Stimulated activated CD8-positive, alpha-beta memory T cell treated with anti-CD3 and anti-CD28 coated beads, Interleukin-7, amount 100 ng/mL, for 4 hours (primary cell): ENCODE data around the gene DNAJC4.
A peak's percentile ranks its signal among the peaks of the same experiment; 100 is the strongest.
"Not testable (repeated sequence)": the region's sequence is repeated elsewhere in the genome, so short reads cannot be mapped to it uniquely, and the experiment has no call there.

Experiments used
- DNase-seq, 2 donors: peaks; one replicate each; pipeline ENCODE4 v3.0.0-alpha.2; 2020; ENCODE audit warnings: low read depth in 2 of 2

DNAJC4 gene

DNA sequence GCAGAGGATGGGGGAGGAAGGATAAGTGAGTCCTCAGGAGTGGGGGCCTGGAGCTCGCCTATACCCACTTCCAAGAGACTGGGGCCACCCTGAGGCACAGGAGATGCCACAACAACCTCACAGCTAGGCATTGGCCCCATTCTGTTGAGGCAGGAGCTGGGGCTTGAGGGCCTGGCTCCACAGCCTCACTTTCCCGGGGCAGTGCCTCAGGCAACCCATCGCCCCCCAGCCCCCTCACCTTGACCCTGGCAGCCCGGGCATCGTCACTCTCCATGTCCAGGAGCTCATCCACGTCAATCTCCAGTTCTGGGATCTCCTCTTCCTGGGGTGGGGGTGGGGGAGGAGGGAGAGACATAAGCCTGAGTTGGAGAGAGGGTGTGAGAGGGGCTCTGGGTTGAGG lies 14.6 kb downstream of the DNAJC4 start:
- no peak for DNase-seq

DNA sequence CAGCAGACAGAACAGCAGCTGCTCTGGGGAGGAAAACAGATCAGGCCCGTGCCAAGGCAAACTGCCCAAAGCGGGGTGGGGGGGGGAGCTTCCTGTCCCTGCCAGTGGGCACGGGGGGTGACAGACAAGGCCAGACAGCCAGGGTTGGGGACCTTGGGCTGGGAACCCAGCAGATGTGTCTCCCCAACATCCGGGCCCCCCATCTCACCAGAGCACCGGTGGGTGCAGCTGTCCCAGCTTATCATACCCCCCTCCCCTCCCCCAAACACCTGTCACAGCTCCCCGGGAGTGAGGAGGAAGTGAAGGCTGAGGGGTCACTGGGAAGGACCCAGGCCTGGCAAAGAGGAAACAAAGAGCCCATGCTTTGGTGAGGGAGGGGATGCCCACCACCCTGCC lies 15.1 kb downstream of the DNAJC4 start:
- DNase-seq, result peak in 1 of 2 donors; percentile 46

DNA sequence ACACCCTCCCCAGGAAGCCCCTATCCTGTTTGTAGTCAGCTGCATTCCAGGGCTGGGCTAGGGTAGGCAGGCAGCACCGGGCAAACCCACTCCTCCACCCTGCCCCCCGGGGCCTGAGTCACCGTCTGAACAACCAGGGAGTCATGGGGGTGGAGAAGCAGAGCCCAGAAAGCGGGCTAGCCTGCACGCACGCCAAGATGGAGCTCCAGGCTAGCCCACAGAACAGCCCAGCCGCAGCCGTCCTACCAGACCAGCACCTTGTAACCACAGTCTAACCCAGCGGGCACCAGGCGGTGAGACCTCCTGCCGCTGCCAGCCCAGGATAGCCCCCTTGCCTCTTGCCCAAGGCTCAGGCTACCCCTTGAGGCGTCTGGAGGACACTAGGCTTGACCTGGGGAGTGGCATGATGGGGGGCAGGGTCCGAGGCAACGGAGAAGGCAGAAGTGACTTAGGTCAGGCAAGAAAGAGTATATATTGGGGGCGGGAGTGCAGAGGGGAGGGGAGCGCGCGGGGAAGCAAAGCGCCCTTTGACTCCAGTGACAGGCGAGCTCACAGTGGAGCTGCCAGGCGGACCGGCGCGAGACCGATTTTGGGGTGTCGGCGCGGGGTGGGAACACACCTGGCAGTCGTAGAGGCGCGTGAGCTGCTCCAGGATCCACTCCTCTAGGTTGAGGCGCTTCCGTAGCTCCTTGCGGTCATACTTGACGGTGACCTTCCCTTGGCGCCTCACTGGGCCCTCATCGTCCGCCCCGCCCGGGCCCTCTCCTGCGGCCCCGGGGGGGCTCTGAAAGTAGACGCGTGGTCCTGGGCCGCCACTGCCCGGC lies 15.7 kb downstream of the DNAJC4 start:
- peak; percentile 79 to 84 for DNase-seq

DNA sequence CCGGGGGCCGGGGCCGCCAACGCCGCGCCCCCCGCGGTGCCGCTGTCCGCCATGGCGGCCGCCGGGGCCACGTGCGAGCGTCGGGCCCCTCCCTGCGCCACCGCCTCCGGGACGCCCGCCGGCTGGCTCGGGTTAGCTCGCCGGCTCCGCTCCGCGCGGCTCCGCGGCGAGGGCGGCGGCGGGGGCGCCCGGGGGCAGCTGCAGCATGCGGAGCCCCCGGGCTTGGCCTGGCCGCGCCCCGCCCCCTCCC lies 16.2 kb downstream of the DNAJC4 start:
- not testable (repeated sequence) for DNase-seq

DNA sequence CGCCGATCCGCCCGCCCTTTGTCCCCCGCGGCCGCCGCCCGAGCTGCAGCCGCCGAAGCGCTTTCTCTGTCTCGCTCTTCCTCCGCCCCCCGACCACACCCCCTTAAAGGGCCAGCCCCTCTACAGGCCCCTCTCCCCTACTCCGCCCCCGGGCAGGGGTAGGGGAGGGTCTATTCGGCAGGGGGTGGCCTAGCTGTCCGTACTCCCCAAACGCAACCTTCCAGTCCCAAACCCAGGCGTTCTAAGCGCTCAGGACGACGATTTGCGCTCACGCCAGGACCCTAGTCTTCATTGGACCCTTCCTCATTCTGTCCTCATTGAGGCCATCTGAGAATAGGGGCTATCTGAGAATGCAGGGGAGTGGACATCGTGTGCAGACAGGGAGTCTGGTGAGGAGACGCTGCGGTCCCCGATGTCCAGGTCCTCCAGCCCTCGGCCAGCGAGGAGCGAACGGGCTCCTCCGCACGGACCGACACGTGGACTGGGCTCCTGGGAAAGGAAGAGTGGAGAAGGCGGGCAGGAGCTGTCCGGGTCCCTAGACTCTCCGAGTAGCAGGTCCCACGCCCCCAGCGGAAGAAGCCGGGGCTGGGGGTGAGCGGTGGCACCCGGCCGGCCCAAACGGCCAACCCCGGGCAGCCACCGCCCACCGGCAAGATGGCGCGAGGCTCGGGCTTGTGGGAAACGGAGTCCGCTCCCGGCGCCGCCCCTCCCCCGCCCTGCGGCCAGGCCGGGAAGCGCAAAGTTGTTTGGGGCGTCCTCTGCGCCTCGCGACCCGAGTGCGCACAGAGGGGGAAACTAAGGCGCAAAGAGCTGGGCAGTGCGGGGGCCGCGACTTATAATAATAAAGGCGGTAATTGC lies 16.8 kb downstream of the DNAJC4 start, which contains the start of gene PPP1R14B:
TSS of gene PPP1R14B (minus strand) at position 73 of the 858 bp plus-strand sequence. CDS start 270 bp downstream, outside the sequence.
- peak; percentile 63 to 79 for DNase-seq

DNA sequence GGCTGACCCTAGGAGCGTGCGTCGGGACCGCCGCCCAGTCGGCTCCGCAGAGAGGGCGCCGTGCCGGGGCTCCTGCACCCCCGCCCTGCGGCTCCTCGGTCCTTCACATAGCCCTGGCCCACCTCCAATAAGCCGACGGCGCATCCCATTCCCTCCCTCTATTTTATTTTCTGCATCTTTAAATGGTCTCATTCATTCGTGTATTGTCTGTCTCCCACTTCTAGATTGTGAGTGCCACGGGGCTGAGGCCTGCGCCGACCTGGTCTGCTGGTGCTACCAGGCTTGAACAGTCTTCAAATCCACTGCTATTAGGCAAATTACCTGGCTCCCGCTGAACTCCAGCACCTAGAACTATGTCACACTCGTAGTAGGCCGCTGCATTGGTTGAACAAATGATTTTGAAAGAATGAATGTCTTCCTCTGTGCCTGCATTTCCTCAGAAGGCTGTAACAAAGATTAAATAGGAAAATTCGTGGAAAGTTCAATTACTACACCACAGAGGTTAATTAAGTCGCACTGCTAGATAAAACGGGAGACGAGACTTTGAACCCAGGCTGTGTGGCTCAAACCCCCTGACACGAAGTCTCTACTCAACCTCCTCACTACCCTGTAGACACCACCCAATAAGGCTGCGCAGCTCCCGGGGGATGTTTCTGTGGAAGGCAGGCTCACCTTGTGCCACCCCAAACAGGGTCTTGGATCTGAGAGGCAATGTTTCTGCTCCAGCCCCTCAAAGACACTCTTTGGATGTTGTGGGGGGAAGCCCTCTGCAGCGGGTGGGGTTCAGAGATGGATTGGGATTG lies 17.6 kb downstream of the DNAJC4 start:
- no peak for DNase-seq

DNA sequence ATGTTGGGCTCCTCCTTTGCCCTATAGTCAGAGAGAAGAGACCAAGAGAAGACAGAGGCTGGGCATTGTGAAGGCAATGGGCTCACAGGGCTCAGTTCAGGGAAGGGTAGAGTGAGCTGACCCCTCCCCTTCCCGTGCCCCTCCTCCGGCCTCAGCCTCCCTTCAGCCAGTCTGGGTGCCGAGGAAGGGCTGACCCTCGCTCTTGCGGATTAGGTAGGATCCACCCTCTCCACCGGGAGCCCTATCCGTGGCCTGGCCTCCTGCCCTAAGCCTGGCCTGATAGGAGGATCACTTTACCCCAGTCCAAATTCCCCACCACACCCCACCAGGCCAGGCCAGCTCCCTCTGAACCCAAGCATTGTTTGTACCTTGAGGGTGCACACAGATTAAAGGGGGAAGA lies 18.2 kb downstream of the DNAJC4 start:
- DNase-seq, result no peak

DNA sequence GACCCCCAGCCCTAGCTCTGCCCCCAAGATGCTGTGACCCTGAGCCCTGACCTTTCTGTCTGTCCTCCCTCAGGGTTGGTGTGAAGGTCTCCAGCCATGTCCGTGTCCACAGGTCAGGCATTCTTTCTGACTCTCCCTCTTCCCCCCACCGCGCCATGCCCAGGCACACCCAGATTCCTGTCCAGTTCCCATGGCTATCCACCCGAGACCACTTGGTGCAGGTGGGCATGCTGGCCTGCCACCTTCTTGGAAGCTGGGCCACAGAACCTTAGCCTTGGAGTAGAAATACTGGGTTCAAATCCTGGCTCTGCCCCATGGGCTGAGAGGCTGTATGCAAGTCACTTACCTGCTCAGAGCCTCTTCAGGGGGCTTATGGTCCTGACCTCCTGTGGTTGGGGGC lies 18.7 kb downstream of the DNAJC4 start:
- no peak for DNase-seq

DNA sequence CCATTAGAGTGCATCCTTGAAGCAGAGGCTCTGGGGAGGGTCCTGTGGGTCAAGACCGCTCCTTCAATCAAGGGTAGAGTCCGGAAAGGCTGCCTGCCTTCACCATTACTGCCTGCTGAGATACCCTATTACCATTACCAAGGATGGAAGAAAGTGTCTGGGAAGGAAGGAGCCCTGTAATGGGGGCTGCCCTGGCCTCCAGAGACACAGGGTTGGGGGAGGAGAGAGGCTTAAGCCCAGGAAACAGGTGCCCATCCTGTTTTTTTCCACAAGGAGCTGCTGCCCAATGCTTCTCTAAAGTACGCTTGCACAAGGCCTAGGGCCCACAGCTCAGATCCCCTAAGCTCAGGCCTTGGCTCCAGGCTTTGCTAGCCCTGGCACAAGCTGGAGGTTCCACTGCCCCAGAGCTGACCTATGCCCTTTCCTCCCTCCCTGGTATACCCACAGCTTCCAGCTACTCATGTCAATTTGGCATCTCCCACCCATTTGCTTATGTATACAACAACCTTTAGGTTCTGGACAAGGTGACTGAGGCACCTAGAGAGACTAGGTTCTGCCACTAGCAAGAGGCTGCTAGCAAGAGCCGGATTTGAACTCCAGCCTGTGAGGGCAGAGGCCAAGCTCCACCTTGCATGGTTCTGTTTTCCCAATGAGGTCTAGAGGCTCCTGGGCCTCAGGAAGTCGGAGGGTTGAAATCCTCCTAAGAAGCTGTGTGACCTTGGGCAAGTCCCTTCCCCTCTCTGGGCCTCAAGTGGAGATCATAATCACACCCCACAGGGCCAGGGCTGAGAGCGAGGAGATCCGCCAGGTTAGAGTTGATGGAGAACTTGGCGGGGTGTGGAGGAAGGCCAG lies 19.4 kb downstream of the DNAJC4 start:
- no peak for DNase-seq

DNA sequence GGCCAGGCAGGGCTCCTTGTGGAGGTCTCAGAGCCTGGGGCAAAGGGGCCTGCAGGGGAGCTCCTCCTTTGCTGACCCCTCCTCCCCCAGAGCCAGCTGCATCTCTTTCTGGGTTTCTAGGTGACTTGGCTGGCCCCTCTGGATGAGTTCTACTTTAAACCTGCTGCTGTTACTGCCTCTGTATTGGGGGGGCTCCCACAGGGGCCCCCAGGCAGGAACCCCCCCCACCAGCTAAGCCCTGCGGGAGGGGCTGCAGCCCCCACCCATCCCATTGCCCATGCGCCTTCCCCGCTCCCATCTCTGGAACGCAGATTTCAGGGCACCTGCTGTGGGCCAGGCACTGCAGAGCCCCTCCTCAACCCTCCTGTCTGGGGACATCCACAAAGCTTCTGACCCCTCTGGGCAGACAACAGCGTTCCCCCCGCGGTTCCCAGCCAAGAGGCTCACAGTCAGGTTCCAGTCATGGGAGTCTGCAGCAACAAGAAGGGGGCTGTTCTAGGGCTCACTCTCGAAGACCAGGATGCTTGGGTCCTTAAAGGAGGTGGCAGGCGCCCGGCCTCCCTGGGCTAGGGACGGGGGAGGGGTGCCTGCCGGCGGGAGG lies 20.2 kb downstream of the DNAJC4 start:
- no peak for DNase-seq

DNA sequence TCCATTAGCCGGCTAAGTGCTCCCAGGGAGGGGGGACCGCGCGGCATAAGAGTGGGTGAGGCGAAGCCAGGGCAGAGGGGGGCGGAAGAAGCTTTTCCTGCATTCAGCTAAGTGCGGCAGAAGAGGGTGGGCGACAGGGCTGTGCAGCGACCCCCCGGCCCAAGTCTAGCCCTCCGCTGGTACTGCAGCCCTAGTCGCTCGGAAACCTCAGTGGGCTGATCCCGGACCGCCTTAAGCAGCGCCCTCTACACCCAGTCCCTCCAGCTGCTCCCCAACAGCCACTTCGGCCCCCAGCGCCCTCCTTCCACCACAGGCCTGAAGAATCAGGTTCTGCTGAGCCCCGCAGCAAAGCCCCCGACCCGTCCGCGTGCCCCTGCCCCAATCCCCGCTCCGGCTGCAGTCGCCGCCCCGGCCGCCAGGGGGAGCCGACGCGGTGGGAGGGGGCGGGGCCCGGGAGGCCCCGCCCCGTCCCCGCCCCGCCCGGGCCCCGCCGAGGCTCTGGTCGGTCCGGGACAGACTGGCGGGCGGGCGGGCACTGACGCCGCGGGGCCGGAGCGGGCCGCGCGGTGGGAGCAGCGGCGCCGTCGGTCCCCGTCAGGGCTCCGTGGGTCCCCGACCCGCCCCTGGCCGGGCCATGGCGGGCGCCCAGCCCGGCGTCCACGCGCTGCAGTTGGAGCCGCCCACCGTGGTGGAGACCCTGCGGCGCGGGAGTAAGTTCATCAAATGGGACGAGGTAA lies 20.8 kb downstream of the DNAJC4 start, which contains the start of gene PLCB3:
TSS of gene PLCB3 (plus strand) at position 515 of the 737 bp plus-strand sequence. CDS start at position 635, 120 bp downstream.
- peak in 1 of 2 donors; percentile 50 for DNase-seq

DNA sequence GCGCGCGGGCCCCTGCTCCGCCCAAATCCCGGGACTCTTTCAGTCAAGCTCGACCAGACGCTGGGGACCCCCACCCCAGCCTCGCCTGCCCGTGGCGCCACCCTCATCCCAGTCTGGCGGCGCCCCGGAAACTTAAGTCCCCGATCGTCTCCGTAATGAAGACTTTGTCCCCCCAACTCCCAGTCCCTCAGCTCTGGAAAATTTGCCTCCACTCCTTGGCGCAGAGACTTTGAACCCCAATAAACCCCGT lies 21.3 kb downstream of the DNAJC4 start:
- DNase-seq, result no peak

DNA sequence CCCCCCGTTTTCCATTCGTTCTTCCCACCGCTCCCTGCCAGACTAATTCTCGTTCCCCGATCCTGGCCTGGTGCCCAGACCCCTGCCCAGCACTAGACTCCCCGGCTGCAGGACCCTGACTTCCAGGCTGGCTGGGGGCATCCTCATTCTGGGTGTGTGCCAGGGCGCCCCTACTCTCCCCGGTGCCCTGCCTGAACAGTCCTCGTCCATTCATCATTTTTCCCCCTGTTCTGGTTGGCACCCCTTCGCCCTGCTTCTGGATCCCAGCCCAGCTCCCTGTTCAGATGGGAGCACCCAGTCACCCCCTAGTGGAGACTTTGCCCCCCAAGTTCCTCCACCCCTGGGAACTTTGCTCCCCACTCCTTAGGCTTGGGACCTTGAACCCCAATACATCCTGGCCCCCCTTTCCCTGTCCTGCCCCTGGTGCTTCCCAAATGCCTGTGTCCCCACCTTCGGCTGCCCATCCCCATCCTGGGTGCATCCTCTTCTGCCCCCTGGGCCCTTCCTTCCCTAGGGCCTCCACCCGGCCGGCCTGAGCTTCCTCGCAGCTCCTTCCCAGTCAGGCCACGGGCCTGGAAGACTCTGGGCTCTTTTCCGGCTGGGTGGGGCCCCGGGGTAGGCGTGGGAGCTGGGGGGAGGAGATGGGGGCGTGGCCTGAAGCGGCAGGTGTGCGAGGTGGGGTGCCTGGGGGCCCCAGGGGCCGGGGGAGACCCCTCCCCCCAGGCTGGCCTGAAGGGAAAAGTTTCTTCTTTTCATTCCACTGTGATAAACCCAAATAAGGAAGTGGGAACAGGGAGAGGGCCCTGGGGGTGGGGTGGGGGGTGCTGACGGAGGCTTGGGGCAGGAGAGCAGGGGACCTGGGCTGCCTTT lies 21.9 kb downstream of the DNAJC4 start:
- DNase-seq, result no peak

DNA sequence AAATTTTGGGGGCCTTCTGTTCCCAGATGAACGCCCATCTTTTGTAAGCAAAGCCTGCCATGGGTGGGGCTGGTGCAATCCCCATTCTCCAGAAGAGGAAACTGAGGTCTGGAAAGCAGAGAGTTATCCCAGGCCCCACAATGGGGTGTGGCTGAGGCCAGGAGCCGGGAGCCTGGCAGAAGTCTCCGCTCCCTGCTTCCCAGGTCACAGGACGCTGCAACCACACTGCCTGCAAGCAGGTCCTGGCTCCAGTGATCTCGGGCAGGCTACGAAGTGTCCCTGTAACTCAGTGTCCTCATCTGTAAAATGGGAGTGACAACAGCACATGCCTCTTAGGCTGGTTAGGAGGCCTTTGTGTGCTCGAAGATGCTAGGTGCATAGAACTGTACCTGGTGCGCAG lies 22.7 kb downstream of the DNAJC4 start:
- no peak for DNase-seq

DNA sequence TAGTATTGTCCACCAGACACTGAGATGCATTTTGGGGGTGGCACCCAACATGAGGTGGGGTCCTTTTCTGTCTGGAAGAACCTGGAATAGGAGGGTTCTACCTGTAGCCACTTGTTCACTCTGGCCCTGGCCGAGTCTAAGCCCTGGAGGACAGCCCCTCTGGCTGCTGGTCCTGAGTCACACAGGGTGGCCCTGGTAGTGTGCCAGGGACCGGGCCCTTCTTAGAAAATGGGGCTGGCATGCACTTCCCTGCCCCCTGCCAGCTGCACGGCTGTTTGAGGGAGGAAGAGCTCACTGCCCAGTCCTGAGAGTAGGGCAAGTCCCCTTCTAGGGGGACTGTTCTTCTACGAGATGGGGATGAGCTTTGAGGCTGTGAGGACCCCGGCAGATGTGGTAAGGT lies 23.1 kb downstream of the DNAJC4 start:
- no peak for DNase-seq

DNA sequence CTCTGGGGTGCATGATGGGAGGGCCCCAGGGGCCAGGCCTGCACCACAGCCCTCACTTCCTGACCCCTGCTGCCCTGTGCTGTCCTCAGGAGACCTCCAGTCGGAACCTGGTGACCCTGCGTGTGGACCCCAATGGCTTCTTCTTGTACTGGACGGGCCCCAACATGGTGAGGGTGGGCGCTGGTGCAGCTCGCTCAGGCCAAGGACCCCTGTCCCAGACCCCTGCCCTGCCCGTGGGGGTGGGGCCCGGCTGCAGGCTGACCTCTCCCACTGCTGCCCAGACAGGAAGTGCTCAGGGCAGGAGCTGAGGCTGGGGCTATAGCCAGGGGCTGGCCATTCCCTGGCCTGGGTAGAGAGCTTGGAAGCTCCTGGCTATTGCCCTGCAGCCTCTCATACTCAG lies 24.0 kb downstream of the DNAJC4 start:
- DNase-seq, result no peak

DNA sequence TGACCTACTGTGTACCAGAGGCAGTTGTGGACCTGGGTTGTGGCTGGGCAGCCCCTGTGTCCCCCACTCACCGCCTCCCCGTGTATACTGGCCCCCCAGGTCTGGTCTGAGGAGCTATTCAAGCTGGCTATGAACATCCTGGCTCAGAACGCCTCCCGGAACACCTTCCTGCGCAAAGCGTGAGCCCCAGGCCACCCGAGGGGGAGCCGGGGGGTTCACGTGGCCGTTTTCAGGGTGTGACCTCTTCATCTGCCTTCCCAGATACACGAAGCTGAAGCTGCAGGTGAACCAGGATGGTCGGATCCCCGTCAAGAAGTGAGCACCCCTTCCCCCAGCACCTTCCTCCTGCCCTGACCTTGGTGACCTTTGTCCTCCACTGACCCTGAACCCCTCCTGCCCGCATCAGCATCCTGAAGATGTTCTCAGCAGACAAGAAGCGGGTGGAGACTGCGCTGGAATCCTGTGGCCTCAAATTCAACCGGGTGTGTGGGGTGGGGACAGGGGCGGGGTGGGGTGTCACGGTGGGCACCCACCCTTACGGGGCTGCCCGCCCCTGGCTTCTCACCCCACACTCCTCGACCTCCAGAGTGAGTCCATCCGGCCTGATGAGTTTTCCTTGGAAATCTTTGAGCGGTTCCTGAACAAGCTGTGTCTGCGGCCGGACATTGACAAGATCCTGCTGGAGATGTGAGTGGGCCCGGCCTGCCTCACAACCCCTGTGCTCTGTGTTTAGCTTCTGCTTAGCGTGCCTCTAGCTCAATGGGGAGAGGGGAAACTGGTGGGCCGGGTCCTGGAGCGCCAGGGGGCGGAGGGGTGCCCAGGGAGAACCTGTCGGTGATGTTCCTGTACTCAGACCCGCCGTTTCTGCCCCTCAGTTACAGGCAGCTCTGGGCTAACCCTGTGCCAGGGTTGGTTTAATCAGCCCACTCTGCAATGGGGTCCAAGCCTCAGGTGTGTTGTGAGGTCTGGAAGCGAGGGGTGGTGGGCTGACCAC lies 25.1 kb downstream of the DNAJC4 start:
- DNase-seq, result no peak

DNA sequence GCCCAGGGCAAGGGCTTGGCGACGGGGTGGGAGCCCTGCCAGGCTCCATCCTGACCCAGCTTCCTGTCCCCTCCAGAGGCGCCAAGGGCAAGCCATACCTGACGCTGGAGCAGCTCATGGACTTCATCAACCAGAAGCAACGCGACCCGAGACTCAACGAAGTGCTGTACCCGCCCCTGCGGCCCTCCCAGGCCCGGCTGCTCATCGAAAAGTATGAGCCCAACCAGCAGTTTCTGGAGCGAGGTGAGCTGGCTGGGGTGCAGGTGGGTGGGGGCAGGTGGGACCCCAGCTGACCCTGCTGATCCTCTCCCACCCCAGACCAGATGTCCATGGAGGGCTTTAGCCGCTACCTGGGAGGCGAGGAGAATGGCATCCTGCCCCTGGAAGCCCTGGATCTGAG lies 26.0 kb downstream of the DNAJC4 start:
- no peak for DNase-seq
